Skeletal muscle tissue (tissue), 4 donors: ENCODE data around the gene SLC6A3. TPM values are rescaled to one million over a fixed set of nuclear protein-coding genes. Genes with fewer than 3 reads are reported as not detected.

Experiments
- H3K27ac ChIP-seq: one replicate; pipeline ENCODE4 v1.7.0; 2013; ENCODE audit warnings: mild to moderate bottlenecking, low read depth, low read length, inconsistent platforms
- H3K27me3 ChIP-seq, 3 donors: one replicate each; pipeline ENCODE4 v1.7.0; 2013; ENCODE audit warnings: low read length in 3 of 3; ENCODE audit not compliant: control insufficient read depth in 3 of 3, insufficient read depth in 3 of 3
- H3K36me3 ChIP-seq, 3 donors: one replicate each; pipeline ENCODE4 v1.7.0; 2013; ENCODE audit warnings: low read length in 3 of 3; ENCODE audit not compliant: control insufficient read depth in 3 of 3, insufficient read depth in 3 of 3
- H3K4me1 ChIP-seq, 3 donors: one replicate each; pipeline ENCODE4 v1.7.0; 2013; ENCODE audit warnings: low read length in 3 of 3, mild to moderate bottlenecking in 3 of 3; ENCODE audit not compliant: control insufficient read depth in 3 of 3, insufficient read depth in 3 of 3
- H3K4me3 ChIP-seq, 3 donors: one replicate each; pipeline ENCODE4 v1.7.0; 2013; ENCODE audit warnings: low read length in 3 of 3
- H3K9ac ChIP-seq, 3 donors: one replicate each; pipeline ENCODE4 v1.7.0; 2013; ENCODE audit warnings: low read length in 3 of 3, mild to moderate bottlenecking in 3 of 3, moderate library complexity in 2 of 3, low read depth in 1 of 3
- H3K9me3 ChIP-seq, 3 donors: one replicate each; pipeline ENCODE4 v1.7.0; 2013; ENCODE audit warnings: low read length in 3 of 3; ENCODE audit not compliant: control insufficient read depth in 3 of 3
- total RNA-seq: library from RNA; depleted of rRNA; stranded (reverse); fragments of >200 nt; gene quantifications from one replicate; pipeline ENCODE4 v1.2.3, GENCODE V29; 2014
- donor health status: Osteomylitis.

Gene SLC6A3
- total RNA-seq, 1 donor from 2014 or later = not detected

- H3K27me3 ChIP-seq = peaks cover 20 to 32% (median 28%) of the 10 kb centered on the region in 3 donors
- H3K9me3 ChIP-seq = no peaks in the 10 kb centered on the region
- no peaks in the 10 kb centered on the region for H3K4me1 ChIP-seq
These were observed 44.3 kb downstream of the SLC6A3 start for GRCh38 chr5:1400936-1401335.

GRCh38 chr5:1400211-1400855, 44.9 kb downstream of the SLC6A3 start:
- no peak overlapping the region for H3K27ac ChIP-seq
- H3K27me3 ChIP-seq = peaks cover 25 to 32% (median 31%) of the 10 kb centered on the region in 3 donors
- no peaks in the 10 kb centered on the region for H3K4me1 ChIP-seq
- H3K9me3 ChIP-seq = no peaks in the 10 kb centered on the region
- no peak overlapping the region for H3K9ac ChIP-seq
- no peak overlapping the region for H3K4me3 ChIP-seq
- no peaks in the 10 kb centered on the region for H3K36me3 ChIP-seq

More at GRCh38 chr5:1400936-1401335, 44.3 kb downstream of the SLC6A3 start:
- no peak overlapping the region for H3K9ac ChIP-seq
- H3K27ac ChIP-seq = no peak overlapping the region
- H3K4me3 ChIP-seq = no peak overlapping the region
- H3K36me3 ChIP-seq = no peaks in the 10 kb centered on the region

- Histone ChIP-seq H3K27me3 (peaks cover 31 to 37% (median 34%) of the 10 kb centered on the region in 3 donors), H3K9ac (no peak overlapping the region), H3K27ac (no peak overlapping the region), H3K4me1 (no peaks in the 10 kb centered on the region), H3K36me3 (no peaks in the 10 kb centered on the region), H3K4me3 (no peak overlapping the region), H3K9me3 (no peaks in the 10 kb centered on the region)
These were observed 45.5 kb downstream of the SLC6A3 start for GRCh38 chr5:1399737-1400136.

- peaks cover 48 to 57% (median 51%) of the 10 kb centered on the region in 3 donors for H3K27me3 ChIP-seq
- no peak overlapping the region for H3K27ac ChIP-seq
- no peak overlapping the region for H3K4me3 ChIP-seq
These were observed 48.9 kb downstream of the SLC6A3 start for GRCh38 chr5:1396293-1396816.

GRCh38 chr5:1394881-1395860, 50.1 kb downstream of the SLC6A3 start:
- H3K36me3 ChIP-seq = no peaks in the 10 kb centered on the region
- H3K9me3 ChIP-seq = no peaks in the 10 kb centered on the region
- H3K27me3 ChIP-seq = peaks cover 57 to 62% (median 59%) of the 10 kb centered on the region in 3 donors
- no peak overlapping the region for H3K27ac ChIP-seq
- H3K4me1 ChIP-seq = no peaks in the 10 kb centered on the region
- no peak overlapping the region for H3K4me3 ChIP-seq
- H3K9ac ChIP-seq = no peak overlapping the region

More at GRCh38 chr5:1396293-1396816, 48.9 kb downstream of the SLC6A3 start:
- H3K36me3 ChIP-seq = no peaks in the 10 kb centered on the region
- H3K4me1 ChIP-seq = no peaks in the 10 kb centered on the region
- H3K9ac ChIP-seq = no peak overlapping the region
- H3K9me3 ChIP-seq = no peaks in the 10 kb centered on the region

GRCh38 chr5:1393571-1394501, 51.4 kb downstream of the SLC6A3 start:
- Histone ChIP-seq H3K36me3 (no peaks in the 10 kb centered on the region), H3K9me3 (no peaks in the 10 kb centered on the region), H3K9ac (no peak overlapping the region), H3K27me3 (peaks cover 67 to 70% (median 70%) of the 10 kb centered on the region in 3 donors), H3K27ac (no peak overlapping the region), H3K4me1 (no peaks in the 10 kb centered on the region), H3K4me3 (no peak overlapping the region)

GRCh38 chr5:1392801-1393565, 52.3 kb downstream of the SLC6A3 start:
- no peak overlapping the region for H3K9ac ChIP-seq
- no peak overlapping the region for H3K27ac ChIP-seq
- H3K4me1 ChIP-seq = no peaks in the 10 kb centered on the region
- peaks cover 75 to 76% (median 75%) of the 10 kb centered on the region in 3 donors for H3K27me3 ChIP-seq
- no peak overlapping the region for H3K4me3 ChIP-seq
- no peaks in the 10 kb centered on the region for H3K9me3 ChIP-seq
- H3K36me3 ChIP-seq = no peaks in the 10 kb centered on the region

- Histone ChIP-seq H3K9ac (no peak overlapping the region), H3K4me3 (no peak overlapping the region), H3K9me3 (no peaks in the 10 kb centered on the region), H3K36me3 (no peaks in the 10 kb centered on the region), H3K4me1 (peaks cover 0 to 1% (median 0%) of the 10 kb centered on the region in 3 donors), H3K27me3 (peaks cover 75 to 81% (median 80%) of the 10 kb centered on the region in 3 donors), H3K27ac (no peak overlapping the region)
These were observed 53.0 kb downstream of the SLC6A3 start for GRCh38 chr5:1392261-1392660.

- no peak overlapping the region for H3K9ac ChIP-seq
- H3K36me3 ChIP-seq = no peaks in the 10 kb centered on the region
- H3K4me1 ChIP-seq = peaks cover 0 to 6% (median 4%) of the 10 kb centered on the region in 3 donors
- peaks cover 72 to 86% (median 85%) of the 10 kb centered on the region in 3 donors for H3K27me3 ChIP-seq
- H3K4me3 ChIP-seq = no peak overlapping the region
- H3K9me3 ChIP-seq = no peaks in the 10 kb centered on the region
- no peak overlapping the region for H3K27ac ChIP-seq
These were observed 53.5 kb downstream of the SLC6A3 start for GRCh38 chr5:1391691-1392090.
